Superior temporal gyrus (tissue), 1 donor: ENCODE results near the gene CORO2B.
"Not testable (repeated sequence)": the region's sequence is repeated elsewhere in the genome, so short reads cannot be mapped to it uniquely, and the experiment has no call there.

Experiments used
- DNase-seq: peaks from one replicate; pipeline ENCODE4 v3.0.0-alpha.2; 2016; ENCODE audit errors: extremely low spot score

Gene CORO2B

GRCh38 chr15:68668926-68669600 lies 90.3 kb downstream of the CORO2B start:
- no peak for DNase-seq

- no peak for DNase-seq
Measured at GRCh38 chr15:68672251-68672650, 93.5 kb downstream of the CORO2B start.

GRCh38 chr15:68672781-68673205 lies 94.0 kb downstream of the CORO2B start:
- DNase-seq, result peak; percentile 35

- no peak for DNase-seq
Measured at GRCh38 chr15:68674975-68675374, 96.2 kb downstream of the CORO2B start.

- DNase-seq, result peak; percentile 74
Measured at GRCh38 chr15:68676011-68676605, 97.3 kb downstream of the CORO2B start.

- DNase-seq, result no peak
Measured at GRCh38 chr15:68676926-68677325, 98.1 kb downstream of the CORO2B start.

GRCh38 chr15:68677996-68678395 lies 99.2 kb downstream of the CORO2B start:
- DNase-seq, result no peak

GRCh38 chr15:68678746-68679145 lies 100.0 kb downstream of the CORO2B start:
- DNase-seq, result no peak

GRCh38 chr15:68679161-68679560 lies 100.4 kb downstream of the CORO2B start:
- DNase-seq, result no peak

GRCh38 chr15:68679961-68680371 lies 101.2 kb downstream of the CORO2B start:
- DNase-seq, result peak; percentile 97

- DNase-seq, result not testable (repeated sequence)
Measured at GRCh38 chr15:68680756-68681155, 102.0 kb downstream of the CORO2B start.

- no peak for DNase-seq
Measured at GRCh38 chr15:68681836-68682235, 103.0 kb downstream of the CORO2B start.

GRCh38 chr15:68682330-68682729 lies 103.5 kb downstream of the CORO2B start:
- peak; percentile 69 for DNase-seq

GRCh38 chr15:68683026-68683425 lies 104.2 kb downstream of the CORO2B start:
- DNase-seq, result no peak

- DNase-seq, result no peak
Measured at GRCh38 chr15:68683551-68683950, 104.8 kb downstream of the CORO2B start.

GRCh38 chr15:68684476-68684875 lies 105.7 kb downstream of the CORO2B start:
- no peak for DNase-seq

GRCh38 chr15:68687136-68687735 lies 108.4 kb downstream of the CORO2B start:
- DNase-seq, result no peak

GRCh38 chr15:68691705-68692104 lies 112.9 kb downstream of the CORO2B start:
- no peak for DNase-seq

GRCh38 chr15:68693071-68693470 lies 114.3 kb downstream of the CORO2B start:
- no peak for DNase-seq

GRCh38 chr15:68694111-68694510 lies 115.3 kb downstream of the CORO2B start:
- DNase-seq, result no peak

GRCh38 chr15:68695061-68695595 lies 116.3 kb downstream of the CORO2B start:
- no peak for DNase-seq

GRCh38 chr15:68696414-68697363 lies 117.9 kb downstream of the CORO2B start:
- no peak for DNase-seq
